ENCODE measurements around the gene XPO5. TPM values are rescaled to one million over a fixed set of nuclear protein-coding genes. Genes with fewer than 3 reads are reported as not detected.

XPO5 gene
- total RNA-seq (2014; rRNA removed; shearing (Covaris generic)), result 77.4 and 95.2 TPM in 2 replicates
- polyA plus RNA-seq (2016; fragmentation: Nextera tagmentation; extraction: Ambion mirVana), result 28.4 and 28.5 TPM in 2 replicates
- long read RNA-seq, full-length matches to known transcripts, result 1 of 7 reads
- long read RNA-seq, partial matches to known transcripts, result 5 of 7 reads
- long read RNA-seq, other reads (novel, unspliced or antisense), result 1 of 7 reads

- Mint-ChIP-seq H3K27me3 (ENCODE audit: insufficient read depth, low read depth, poor library complexity) (peaks cover 10% of the 10 kb centered on the region), H3K4me1 (peaks cover 7% of the 10 kb centered on the region), H3K27ac (peak within 1 kb of the TSS; percentile 92), H3K4me3 (peak within 1 kb of the TSS; percentile 97), H3K9me3 (peaks cover 6% of the 10 kb centered on the region; the same call in 2 of the 3 replicates), H3K36me3 (ENCODE audit: low read depth) (peaks cover 38% of the 10 kb centered on the region)
- H3K4me2 ChIP-seq, result peak within 1 kb of the TSS; percentile 99
- ATAC-seq (peak; percentile 92), DNase-seq (ENCODE audit: low spot score) (peak; percentile 96)
- peak within 1 kb of the TSS; percentile 96 for H2AFZ ChIP-seq
- H4K20me1 ChIP-seq (replicated peaks; ENCODE audit: insufficient read depth), result peaks cover 6% of the 10 kb centered on the region; the same call in 1 of the 2 replicates
- peaks cover 76% of the 10 kb centered on the region for H3K79me2 ChIP-seq (replicated peaks; ENCODE audit: insufficient read depth)
- H3K27ac ChIP-seq (ENCODE audit: low read depth), result peak within 1 kb of the TSS; percentile 22; the same call in 1 of the 2 replicates
- H3K4me1 ChIP-seq (ENCODE audit: insufficient read depth), result peaks cover 12% of the 10 kb centered on the region
- H3K4me3 ChIP-seq, result peak within 1 kb of the TSS; percentile 96
- no peaks in the 10 kb centered on the region for H3K27me3 ChIP-seq (ENCODE audit: insufficient read depth)
- H3F3A ChIP-seq (replicated peaks; ENCODE audit: low read depth), result peaks cover 13% of the 10 kb centered on the region; the same call in 1 of the 2 replicates
- peaks cover 26% of the 10 kb centered on the region for H3K36me3 ChIP-seq (ENCODE audit: insufficient read depth)
- no peaks in the 10 kb centered on the region for H3K9me2 ChIP-seq (ENCODE audit: insufficient read depth)
- TF ChIP-seq POLR2AphosphoS5 (IDR thresholded peaks at IDR 0.05; ENCODE audit: low read depth) (peak; percentile 93), ETS1 (IDR thresholded peaks at IDR 0.05) (peak; percentile 46; the same call in 1 of the 2 replicates), NANOG (IDR thresholded peaks at IDR 0.05; ENCODE audit: borderline replicate concordance) (no peak), CREB1 (CRISPR knock-in tag; IDR thresholded peaks at IDR 0.05; ENCODE audit: low read depth) (peak; percentile 49; the same call in 1 of the 2 replicates)
Observed at GRCh38 chr6:43575772-43576551, at the start of gene XPO5, which contains the start of gene POLH. XPO5 (minus strand) TSS chr6:43576038; CDS start chr6:43575864, 174 bp downstream. POLH (plus strand) TSS chr6:43576185; CDS start chr6:43582320, 6,135 bp downstream.

GRCh38 chr6:43625393-43625992 is 49.7 kb upstream of the XPO5 start:
- Histone ChIP-seq H3F3A (replicated peaks; ENCODE audit: low read depth) (0 out of 2 replicates have a peak, but pooled peaks cover 6% of the 10 kb centered on the region), H3K79me2 (replicated peaks; ENCODE audit: insufficient read depth) (peaks cover 19% of the 10 kb centered on the region), H4K20me1 (replicated peaks; ENCODE audit: insufficient read depth) (peaks cover 7% of the 10 kb centered on the region), H3K27ac (ENCODE audit: low read depth) (no peak overlapping the region), H3K27me3 (ENCODE audit: insufficient read depth) (no peaks in the 10 kb centered on the region), H3K4me1 (ENCODE audit: insufficient read depth) (no peaks in the 10 kb centered on the region), H3K9me2 (ENCODE audit: insufficient read depth) (no peaks in the 10 kb centered on the region), H3K36me3 (ENCODE audit: insufficient read depth) (peaks cover 7% of the 10 kb centered on the region; the same call in 1 of the 2 replicates), H3K4me2 (no peak overlapping the region), H2AFZ (no peak overlapping the region), H3K4me3 (no peak overlapping the region)
- no peak for ATAC-seq
- H3K4me3 Mint-ChIP-seq, result no peak overlapping the region
- no peak for TF ChIP-seq ZNF114 (CRISPR knock-in tag; IDR thresholded peaks at IDR 0.05)
- no peak for TF ChIP-seq EZH2phosphoT487 (IDR thresholded peaks at IDR 0.05; ENCODE audit: unreplicated experiment)
- TF ChIP-seq POLR2AphosphoS5 (IDR thresholded peaks at IDR 0.05; ENCODE audit: low read depth), result no peak
- no peak for TF ChIP-seq ZNF331 (CRISPR knock-in tag; IDR thresholded peaks at IDR 0.05; ENCODE audit: low read depth)
- TF ChIP-seq, protein P1, sequence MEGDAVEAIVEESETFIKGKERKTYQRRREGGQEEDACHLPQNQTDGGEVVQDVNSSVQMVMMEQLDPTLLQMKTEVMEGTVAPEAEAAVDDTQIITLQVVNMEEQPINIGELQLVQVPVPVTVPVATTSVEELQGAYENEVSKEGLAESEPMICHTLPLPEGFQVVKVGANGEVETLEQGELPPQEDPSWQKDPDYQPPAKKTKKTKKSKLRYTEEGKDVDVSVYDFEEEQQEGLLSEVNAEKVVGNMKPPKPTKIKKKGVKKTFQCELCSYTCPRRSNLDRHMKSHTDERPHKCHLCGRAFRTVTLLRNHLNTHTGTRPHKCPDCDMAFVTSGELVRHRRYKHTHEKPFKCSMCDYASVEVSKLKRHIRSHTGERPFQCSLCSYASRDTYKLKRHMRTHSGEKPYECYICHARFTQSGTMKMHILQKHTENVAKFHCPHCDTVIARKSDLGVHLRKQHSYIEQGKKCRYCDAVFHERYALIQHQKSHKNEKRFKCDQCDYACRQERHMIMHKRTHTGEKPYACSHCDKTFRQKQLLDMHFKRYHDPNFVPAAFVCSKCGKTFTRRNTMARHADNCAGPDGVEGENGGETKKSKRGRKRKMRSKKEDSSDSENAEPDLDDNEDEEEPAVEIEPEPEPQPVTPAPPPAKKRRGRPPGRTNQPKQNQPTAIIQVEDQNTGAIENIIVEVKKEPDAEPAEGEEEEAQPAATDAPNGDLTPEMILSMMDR (conservative IDR thresholded peaks at IDR 0.05; ENCODE audit: low read depth in 2 of 2), result no peak
- TF ChIP-seq, protein P2, sequence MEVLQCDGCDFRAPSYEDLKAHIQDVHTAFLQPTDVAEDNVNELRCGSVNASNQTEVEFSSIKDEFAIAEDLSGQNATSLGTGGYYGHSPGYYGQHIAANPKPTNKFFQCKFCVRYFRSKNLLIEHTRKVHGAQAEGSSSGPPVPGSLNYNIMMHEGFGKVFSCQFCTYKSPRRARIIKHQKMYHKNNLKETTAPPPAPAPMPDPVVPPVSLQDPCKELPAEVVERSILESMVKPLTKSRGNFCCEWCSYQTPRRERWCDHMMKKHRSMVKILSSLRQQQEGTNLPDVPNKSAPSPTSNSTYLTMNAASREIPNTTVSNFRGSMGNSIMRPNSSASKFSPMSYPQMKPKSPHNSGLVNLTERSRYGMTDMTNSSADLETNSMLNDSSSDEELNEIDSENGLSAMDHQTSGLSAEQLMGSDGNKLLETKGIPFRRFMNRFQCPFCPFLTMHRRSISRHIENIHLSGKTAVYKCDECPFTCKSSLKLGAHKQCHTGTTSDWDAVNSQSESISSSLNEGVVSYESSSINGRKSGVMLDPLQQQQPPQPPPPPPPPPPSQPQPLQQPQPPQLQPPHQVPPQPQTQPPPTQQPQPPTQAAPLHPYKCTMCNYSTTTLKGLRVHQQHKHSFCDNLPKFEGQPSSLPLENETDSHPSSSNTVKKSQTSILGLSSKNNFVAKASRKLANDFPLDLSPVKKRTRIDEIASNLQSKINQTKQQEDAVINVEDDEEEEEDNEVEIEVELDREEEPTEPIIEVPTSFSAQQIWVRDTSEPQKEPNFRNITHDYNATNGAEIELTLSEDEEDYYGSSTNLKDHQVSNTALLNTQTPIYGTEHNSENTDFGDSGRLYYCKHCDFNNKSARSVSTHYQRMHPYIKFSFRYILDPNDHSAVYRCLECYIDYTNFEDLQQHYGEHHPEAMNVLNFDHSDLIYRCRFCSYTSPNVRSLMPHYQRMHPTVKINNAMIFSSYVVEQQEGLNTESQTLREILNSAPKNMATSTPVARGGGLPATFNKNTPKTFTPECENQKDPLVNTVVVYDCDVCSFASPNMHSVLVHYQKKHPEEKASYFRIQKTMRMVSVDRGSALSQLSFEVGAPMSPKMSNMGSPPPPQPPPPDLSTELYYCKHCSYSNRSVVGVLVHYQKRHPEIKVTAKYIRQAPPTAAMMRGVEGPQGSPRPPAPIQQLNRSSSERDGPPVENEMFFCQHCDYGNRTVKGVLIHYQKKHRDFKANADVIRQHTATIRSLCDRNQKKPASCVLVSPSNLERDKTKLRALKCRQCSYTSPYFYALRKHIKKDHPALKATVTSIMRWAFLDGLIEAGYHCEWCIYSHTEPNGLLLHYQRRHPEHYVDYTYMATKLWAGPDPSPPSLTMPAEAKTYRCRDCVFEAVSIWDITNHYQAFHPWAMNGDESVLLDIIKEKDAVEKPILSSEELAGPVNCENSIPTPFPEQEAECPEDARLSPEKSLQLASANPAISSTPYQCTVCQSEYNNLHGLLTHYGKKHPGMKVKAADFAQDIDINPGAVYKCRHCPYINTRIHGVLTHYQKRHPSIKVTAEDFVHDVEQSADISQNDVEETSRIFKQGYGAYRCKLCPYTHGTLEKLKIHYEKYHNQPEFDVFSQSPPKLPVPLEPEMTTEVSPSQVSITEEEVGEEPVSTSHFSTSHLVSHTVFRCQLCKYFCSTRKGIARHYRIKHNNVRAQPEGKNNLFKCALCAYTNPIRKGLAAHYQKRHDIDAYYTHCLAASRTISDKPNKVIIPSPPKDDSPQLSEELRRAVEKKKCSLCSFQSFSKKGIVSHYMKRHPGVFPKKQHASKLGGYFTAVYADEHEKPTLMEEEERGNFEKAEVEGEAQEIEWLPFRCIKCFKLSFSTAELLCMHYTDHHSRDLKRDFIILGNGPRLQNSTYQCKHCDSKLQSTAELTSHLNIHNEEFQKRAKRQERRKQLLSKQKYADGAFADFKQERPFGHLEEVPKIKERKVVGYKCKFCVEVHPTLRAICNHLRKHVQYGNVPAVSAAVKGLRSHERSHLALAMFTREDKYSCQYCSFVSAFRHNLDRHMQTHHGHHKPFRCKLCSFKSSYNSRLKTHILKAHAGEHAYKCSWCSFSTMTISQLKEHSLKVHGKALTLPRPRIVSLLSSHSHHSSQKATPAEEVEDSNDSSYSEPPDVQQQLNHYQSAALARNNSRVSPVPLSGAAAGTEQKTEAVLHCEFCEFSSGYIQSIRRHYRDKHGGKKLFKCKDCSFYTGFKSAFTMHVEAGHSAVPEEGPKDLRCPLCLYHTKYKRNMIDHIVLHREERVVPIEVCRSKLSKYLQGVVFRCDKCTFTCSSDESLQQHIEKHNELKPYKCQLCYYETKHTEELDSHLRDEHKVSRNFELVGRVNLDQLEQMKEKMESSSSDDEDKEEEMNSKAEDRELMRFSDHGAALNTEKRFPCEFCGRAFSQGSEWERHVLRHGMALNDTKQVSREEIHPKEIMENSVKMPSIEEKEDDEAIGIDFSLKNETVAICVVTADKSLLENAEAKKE (CRISPR knock-in tag; IDR thresholded peaks at IDR 0.05), result no peak
- peaks cover 63% of the 10 kb centered on the region for H3K36me3 Mint-ChIP-seq (ENCODE audit: low read depth)
- no peak overlapping the region for H3K27ac Mint-ChIP-seq
- H3K9me3 Mint-ChIP-seq, result no peaks in the 10 kb centered on the region
- DNase-seq (ENCODE audit: low spot score), result no peak
- peaks cover 8% of the 10 kb centered on the region for H3K27me3 Mint-ChIP-seq (ENCODE audit: insufficient read depth, low read depth, poor library complexity)
- H3K4me1 Mint-ChIP-seq, result peaks cover 7% of the 10 kb centered on the region
